Neural cell (in vitro differentiated cells): ENCODE data around the gene FBLN2. TPM values are rescaled to one million over a fixed set of nuclear protein-coding genes. Genes with fewer than 3 reads are reported as not detected.

Experiments used
- H2AFZ ChIP-seq: fragments of 200-600, 300-800 bp; sonication (generic), shearing (Covaris generic); 2 replicates; pipeline ENCODE4 v1.6.0; 2014; ENCODE audit warnings: low read depth, mild to moderate bottlenecking, antibody characterized with exemption, low read length, moderate library complexity
- H3F3A ChIP-seq: fragments of 200-600 bp; shearing (Covaris generic); 2 replicates; pipeline ENCODE4 v1.6.1; 2016; ENCODE audit warnings: mild to moderate bottlenecking, moderate library complexity, mixed read lengths, antibody characterized with exemption, low read length; ENCODE audit not compliant: insufficient read depth, poor library complexity, severe bottlenecking
- H3K27ac ChIP-seq: fragments of 200-600, 300-800 bp; sonication (generic), shearing (Covaris generic); 2 replicates; pipeline ENCODE4 v1.5.1; 2014; ENCODE audit warnings: mild to moderate bottlenecking, low read length, moderate library complexity
- H3K27me3 ChIP-seq: fragments of 300-800, 200-600 bp; sonication (generic), shearing (Covaris generic); 2 replicates; pipeline ENCODE4 v1.6.0; 2014; ENCODE audit warnings: mild to moderate bottlenecking, low read depth, low read length, moderate library complexity; ENCODE audit not compliant: insufficient read depth
- H3K36me3 ChIP-seq: fragments of 300-800, 200-600 bp; sonication (generic), shearing (Covaris generic); 2 replicates; pipeline ENCODE4 v1.5.1; 2014; ENCODE audit warnings: mild to moderate bottlenecking, antibody characterized with exemption, low read length, moderate library complexity; ENCODE audit not compliant: insufficient read depth
- H3K4me2 ChIP-seq: fragments of 300-800, 200-600 bp; sonication (generic), shearing (Covaris generic); 2 replicates; pipeline ENCODE4 v1.6.0; 2014; ENCODE audit warnings: mild to moderate bottlenecking, low read length
- H3K4me3 ChIP-seq: fragments of 300-800, 200-600 bp; sonication (generic), shearing (Covaris generic); 2 replicates; pipeline ENCODE4 v1.5.1; 2014; ENCODE audit warnings: mild to moderate bottlenecking, low read length, moderate library complexity
- H3K79me2 ChIP-seq: fragments of 200-600 bp; shearing (Covaris generic); replicated peaks from 2 replicates; pipeline ENCODE4 v1.6.0; 2014; ENCODE audit warnings: mild to moderate bottlenecking, low read length, moderate library complexity; ENCODE audit not compliant: insufficient read depth
- H3K9ac ChIP-seq: fragments of 300-800, 200-600 bp; sonication (generic), shearing (Covaris generic); 2 replicates; pipeline ENCODE4 v1.6.1; 2016; ENCODE audit warnings: mild to moderate bottlenecking, low read length, mixed read lengths
- H3K9me2 ChIP-seq: fragments of 200-600 bp; shearing (Covaris generic); 2 replicates; pipeline ENCODE4 v1.6.1; 2016; ENCODE audit warnings: mild to moderate bottlenecking, low read length, mixed read lengths; ENCODE audit not compliant: insufficient read depth
- H3K9me3 ChIP-seq: fragments of 200-600, 300-800 bp; sonication (generic), shearing (Covaris generic); 2 replicates; pipeline ENCODE4 v1.6.1; 2016; ENCODE audit warnings: mild to moderate bottlenecking, mixed run types, low read length, moderate library complexity, mixed read lengths
- H4K20me1 ChIP-seq: fragments of 200-600 bp; shearing (Covaris generic); 2 replicates; pipeline ENCODE4 v1.6.1; 2016; ENCODE audit warnings: mild to moderate bottlenecking, mixed run types; ENCODE audit not compliant: insufficient read depth
- CTCF ChIP-seq: fragments of 450-650 bp; IDR thresholded peaks from 2 replicates; pipeline ENCODE4 v1.5.1; 2014; ENCODE audit warnings: antibody characterized with exemption, mild to moderate bottlenecking, moderate library complexity; ENCODE audit not compliant: poor library complexity, severe bottlenecking
- EP300 ChIP-seq: fragments of 450-650 bp; conservative IDR thresholded peaks from 2 replicates; pipeline ENCODE4 v1.6.1; 2014; ENCODE audit warnings: antibody characterized with exemption, mild to moderate bottlenecking, moderate library complexity; ENCODE audit not compliant: poor library complexity, severe bottlenecking
- EZH2 ChIP-seq: fragments of 200-600, 300-800 bp; shearing (Covaris generic), sonication (generic); IDR thresholded peaks from 2 replicates; pipeline ENCODE4 v1.6.1; 2014; ENCODE audit warnings: antibody characterized with exemption, low read length, borderline replicate concordance, mild to moderate bottlenecking; ENCODE audit not compliant: insufficient read depth, poor library complexity, severe bottlenecking
- MXI1 ChIP-seq: fragments of 450-650 bp; conservative IDR thresholded peaks from 2 replicates; pipeline ENCODE4 v1.6.1; 2014; ENCODE audit warnings: antibody characterized with exemption, mild to moderate bottlenecking; ENCODE audit not compliant: poor library complexity, severe bottlenecking
- POLR2AphosphoS5 ChIP-seq: IDR thresholded peaks from 2 replicates; pipeline ENCODE4 v1.6.1; 2012
- RAD21 ChIP-seq: fragments of 450-650 bp; conservative IDR thresholded peaks from 2 replicates; pipeline ENCODE4 v1.6.1; 2014; ENCODE audit warnings: antibody characterized with exemption, mild to moderate bottlenecking, moderate library complexity
- REST ChIP-seq: IDR thresholded peaks from 2 replicates; pipeline ENCODE4 v1.6.1; 2012; ENCODE audit warnings: borderline replicate concordance
- SMC3 ChIP-seq: fragments of 450-650 bp; conservative IDR thresholded peaks from 2 replicates; pipeline ENCODE4 v1.6.1; 2014; ENCODE audit warnings: antibody characterized with exemption, mild to moderate bottlenecking, moderate library complexity; ENCODE audit not compliant: poor library complexity
- TAF1 ChIP-seq: IDR thresholded peaks from 2 replicates; pipeline ENCODE4 v1.6.1; 2012; ENCODE audit warnings: low read depth
- polyA plus RNA-seq: library from polyadenylated mRNA; depleted of rRNA; stranded (reverse); fragments of >200 nt; gene quantifications from 2 replicates; pipeline ENCODE4 v1.2.3, GENCODE V29; 2014

Gene FBLN2
- polyA plus RNA-seq, 1 donor from 2014 or later = 0.37 TPM

GRCh38 chr3:13597661-13598060, 48.7 kb downstream of the FBLN2 start:
- Histone ChIP-seq H3K9me3 (no peaks in the 10 kb centered on the region), H3K36me3 (no peaks in the 10 kb centered on the region), H4K20me1 (no peaks in the 10 kb centered on the region), H3F3A (no peaks in the 10 kb centered on the region), H3K27me3 (no peaks in the 10 kb centered on the region), H3K27ac (no peak overlapping the region), H3K4me2 (no peak overlapping the region), H3K79me2 (no peaks in the 10 kb centered on the region), H3K9me2 (no peaks in the 10 kb centered on the region), H3K4me3 (no peak overlapping the region), H2AFZ (no peak overlapping the region), H3K9ac (no peak overlapping the region)
- no peak for TF ChIP-seq SMC3
- TF ChIP-seq EP300 = no peak
- TF ChIP-seq RAD21 = no peak
- no peak for TF ChIP-seq MXI1
- no peak for TF ChIP-seq EZH2
- no peak for TF ChIP-seq CTCF
- TF ChIP-seq POLR2AphosphoS5 = no peak
- TF ChIP-seq REST = no peak
- no peak for TF ChIP-seq TAF1

- Histone ChIP-seq H3K9me2 (no peaks in the 10 kb centered on the region), H4K20me1 (no peaks in the 10 kb centered on the region), H3K27ac (no peak overlapping the region), H3K9ac (no peak overlapping the region), H3K79me2 (no peaks in the 10 kb centered on the region), H3K4me3 (no peak overlapping the region), H3K27me3 (no peaks in the 10 kb centered on the region), H3K4me2 (no peak overlapping the region), H2AFZ (no peak overlapping the region), H3K9me3 (no peaks in the 10 kb centered on the region), H3K36me3 (no peaks in the 10 kb centered on the region), H3F3A (no peaks in the 10 kb centered on the region)
- TF ChIP-seq TAF1 (no peak), MXI1 (no peak), REST (no peak), EP300 (no peak), POLR2AphosphoS5 (no peak), CTCF (no peak), SMC3 (no peak), EZH2 (no peak), RAD21 (no peak)
Measured at GRCh38 chr3:13598201-13598600, 49.3 kb downstream of the FBLN2 start.
